HG02840 (cell line): Measurements from ENCODE around the gene ADGRB3.
"Not testable (repeated sequence)": the region's sequence is repeated elsewhere in the genome, so short reads cannot be mapped to it uniquely, and the experiment has no call there.

Experiments used
- ATAC-seq: cut with Tn5 transposase; IDR thresholded peaks from one replicate; pipeline ENCODE4 v1.9.1; 2021; ENCODE audit warnings: mild to moderate bottlenecking, moderate library complexity, moderate number of reproducible peaks; ENCODE audit not compliant: unreplicated experiment, low FRiP score

ADGRB3 gene

GRCh38 chr6:68895929-68896328 is 260.8 kb downstream of the ADGRB3 start:
- ATAC-seq = no peak

- ATAC-seq = no peak
These were observed 266.0 kb downstream of the ADGRB3 start for GRCh38 chr6:68901044-68901443.

DNA sequence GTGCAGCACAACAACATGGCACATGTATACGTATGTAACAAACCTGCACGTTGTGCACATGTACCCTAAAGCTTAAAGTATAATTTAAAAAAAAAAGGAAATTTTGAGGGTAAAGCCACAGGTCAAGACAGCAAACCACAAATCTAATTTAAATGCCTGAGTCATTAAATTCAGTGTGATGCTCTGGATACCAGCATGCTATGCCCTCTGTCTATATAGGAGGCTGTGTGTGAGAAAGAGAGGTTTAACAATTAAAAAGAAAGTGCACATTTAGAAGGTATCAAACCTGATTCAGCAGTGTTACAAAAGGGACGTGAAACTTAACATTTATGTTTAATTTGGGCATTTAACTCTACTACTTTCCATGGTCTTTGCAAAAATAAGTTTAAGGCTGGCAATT is 276.3 kb downstream of the ADGRB3 start:
- ATAC-seq = no peak

GRCh38 chr6:68911811-68912210 is 276.7 kb downstream of the ADGRB3 start:
- no peak for ATAC-seq

DNA sequence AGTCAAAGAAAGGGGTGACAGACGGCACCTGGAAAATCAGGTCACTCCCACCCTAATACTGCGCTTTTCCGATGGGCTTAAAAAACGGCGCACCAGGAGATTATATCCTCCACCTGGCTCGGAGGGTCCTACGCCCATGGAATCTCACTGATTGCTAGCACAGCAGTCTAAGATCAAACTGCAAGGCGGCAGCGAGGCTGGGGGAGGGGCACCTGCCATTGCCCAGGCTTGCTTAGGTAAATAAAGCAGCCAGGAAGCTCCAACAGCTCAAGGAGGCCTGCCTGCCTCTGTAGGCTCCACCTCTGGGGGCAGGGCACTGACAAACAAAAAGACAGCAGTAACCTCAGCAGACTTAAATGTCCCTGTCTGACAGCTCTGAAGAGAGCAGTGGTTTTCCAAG is 277.7 kb downstream of the ADGRB3 start:
- not testable (repeated sequence) for ATAC-seq

DNA sequence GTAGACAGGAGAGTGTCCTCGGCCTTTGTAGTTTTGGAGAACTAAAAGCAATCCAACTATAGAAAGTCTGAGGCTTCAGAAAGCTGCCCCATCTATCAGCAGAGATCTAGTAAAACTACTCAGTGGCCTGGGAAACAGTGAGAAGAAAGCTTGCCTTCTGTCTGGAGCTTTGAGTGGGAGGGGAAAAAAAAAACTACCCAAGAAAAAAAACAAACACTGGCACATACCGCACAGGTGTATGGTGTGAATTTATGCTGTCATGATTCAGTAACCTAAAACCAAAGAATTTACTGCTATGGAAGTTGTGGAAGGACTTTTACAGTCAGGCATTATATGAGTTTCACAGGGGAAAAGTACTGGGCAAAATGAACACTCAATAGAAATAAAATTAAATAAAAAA is 280.5 kb downstream of the ADGRB3 start:
- ATAC-seq = no peak

DNA sequence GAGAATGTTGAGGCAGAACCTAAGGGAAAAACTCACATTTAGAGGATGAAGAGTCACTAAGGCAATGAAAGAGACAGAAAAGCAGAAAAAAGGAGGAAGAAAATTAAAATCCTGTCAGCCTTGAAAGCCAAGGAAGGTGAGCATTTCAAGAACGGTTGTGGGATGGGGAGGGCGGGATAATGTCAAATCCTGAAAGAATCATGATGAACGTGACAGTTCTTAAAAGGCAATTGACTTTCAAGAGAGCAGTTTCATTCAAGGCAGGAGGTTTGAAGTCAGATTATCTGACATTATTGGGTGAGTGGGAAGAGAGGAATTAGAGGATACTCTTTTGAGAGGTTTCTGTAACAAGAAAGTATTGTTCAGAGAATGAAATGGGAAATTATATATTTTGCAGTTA is 284.5 kb downstream of the ADGRB3 start:
- ATAC-seq = no peak

DNA sequence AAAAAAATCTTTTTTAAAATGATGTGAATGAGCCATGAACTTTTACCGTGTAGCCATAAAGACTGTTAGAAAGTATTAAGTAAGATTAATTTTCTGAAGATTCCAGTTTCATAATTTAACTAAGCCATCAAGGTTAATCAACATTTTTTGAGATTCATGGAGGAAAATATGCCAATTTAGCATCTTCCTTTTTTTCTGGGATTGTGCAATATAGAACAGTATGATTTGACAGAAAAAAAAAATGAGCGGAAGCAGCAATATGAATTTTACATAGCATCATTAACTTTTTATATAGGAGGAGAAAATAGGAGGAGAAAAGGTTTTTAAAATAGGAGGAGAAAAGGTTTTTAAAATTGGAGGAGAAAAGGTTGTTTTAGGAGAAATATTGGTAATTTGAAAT is 306.3 kb downstream of the ADGRB3 start:
- no peak for ATAC-seq

GRCh38 chr6:68947721-68948120 is 312.6 kb downstream of the ADGRB3 start:
- ATAC-seq = no peak

- ATAC-seq = no peak
These were observed 316.2 kb downstream of the ADGRB3 start for GRCh38 chr6:68951270-68951669.

DNA sequence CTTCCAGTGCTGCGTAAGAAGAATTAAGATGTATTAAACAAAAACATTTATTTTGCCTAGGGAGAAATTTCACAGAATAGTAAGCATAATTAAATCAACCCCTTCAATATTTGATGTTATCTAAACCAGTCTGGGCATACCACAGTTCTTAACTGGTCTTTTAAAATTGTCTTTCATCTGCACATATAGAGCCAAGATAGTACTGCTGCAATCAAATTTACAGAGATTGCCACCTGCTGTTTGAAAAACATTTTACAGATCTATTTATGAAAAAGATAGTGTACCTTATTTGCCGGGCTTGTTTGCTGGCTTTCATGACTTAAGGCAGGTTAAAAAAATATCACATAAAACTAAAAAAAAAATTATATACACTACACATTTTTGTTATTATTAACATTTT is 323.2 kb downstream of the ADGRB3 start:
- no peak for ATAC-seq

DNA sequence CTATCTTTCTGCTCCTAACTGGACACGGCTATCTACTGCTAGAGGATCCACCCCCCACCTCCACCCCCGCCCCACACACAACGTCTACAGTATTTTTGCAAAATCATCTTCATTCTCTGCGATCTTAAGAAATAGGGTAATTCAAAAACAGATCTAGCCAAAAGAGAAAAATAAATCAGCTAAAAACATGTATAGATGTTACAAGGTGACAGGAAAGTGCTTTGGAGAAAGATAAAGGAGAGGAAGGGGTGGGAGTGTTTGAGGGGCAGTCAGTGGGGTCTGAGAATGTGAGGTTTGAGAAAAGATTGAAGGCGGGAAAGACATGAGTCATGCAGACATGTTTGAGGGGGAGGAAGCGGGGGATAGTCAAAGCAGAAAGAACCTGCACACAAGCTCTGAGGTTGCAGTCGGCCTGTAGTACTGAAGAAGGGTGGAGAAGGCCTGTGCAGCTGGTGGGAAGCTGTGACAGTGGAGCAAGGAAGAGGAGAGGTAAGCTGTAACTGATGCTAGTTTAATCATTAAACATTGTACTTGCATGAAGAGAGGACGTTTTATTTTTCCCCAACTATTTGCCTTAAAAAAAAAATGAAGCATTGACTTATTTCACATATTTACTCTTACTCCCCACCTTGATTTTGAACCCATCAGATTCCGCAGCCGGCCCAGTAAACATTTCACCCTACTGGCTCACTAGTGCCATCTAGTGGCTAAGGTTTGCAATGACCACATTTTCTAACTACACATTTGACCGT is 332.6 kb downstream of the ADGRB3 start:
- peak; percentile 74 for ATAC-seq

DNA sequence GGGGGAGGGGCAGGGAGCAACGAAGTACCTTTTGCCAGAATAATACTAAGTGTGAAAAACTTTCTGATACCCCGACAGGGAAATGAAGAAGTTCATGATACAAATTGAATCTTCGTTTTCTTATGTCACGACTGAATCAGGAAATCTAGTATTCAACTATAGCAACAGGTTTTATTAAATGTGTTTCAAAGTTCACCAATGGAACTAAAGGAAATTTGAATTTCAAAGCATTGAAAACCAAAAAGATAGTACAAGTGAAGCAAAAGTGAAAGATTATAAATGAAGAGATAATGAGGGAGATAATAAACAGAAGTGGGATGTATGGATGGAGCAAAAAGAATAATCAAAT is 333.2 kb downstream of the ADGRB3 start:
- no peak for ATAC-seq

DNA sequence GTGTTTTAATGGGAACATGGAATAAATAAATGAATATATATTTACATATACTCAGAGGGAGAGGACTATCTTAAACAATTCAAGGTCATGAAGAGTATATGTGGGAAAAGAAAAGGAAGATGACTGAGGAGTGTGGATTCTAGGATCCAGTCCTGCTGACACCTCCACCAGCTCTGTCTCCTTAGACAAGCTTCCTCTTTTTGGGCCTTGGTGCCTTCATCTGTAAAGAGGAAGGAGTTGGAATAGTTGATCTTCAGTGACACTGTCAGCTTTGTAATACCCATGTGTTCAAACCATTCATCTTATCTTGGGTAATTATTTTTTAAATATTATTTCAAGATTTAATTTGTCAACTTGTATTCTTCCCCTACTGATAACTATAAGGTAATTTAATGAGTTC is 338.0 kb downstream of the ADGRB3 start:
- ATAC-seq = no peak

- ATAC-seq = no peak
These were observed 340.0 kb downstream of the ADGRB3 start for GRCh38 chr6:68975064-68975463.

DNA sequence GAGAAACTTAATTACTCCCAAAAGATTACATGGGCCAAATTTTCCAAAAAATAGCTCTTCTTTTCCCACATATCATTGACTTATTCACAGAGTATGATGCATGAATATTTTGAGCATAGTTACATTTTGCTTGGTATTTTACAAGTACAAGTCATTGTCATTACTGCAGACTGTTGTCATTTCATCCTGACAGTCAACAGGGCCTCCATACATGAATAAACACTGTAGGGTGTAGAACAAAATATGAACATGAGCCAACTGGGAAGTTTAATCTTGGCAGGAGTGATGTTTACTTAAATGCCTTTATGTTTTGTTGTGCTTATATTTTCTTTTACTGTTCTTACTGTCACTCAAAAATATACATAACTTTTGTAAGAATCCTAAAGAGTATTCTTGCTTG is 340.7 kb downstream of the ADGRB3 start:
- no peak for ATAC-seq

GRCh38 chr6:68976260-68976659 is 341.2 kb downstream of the ADGRB3 start:
- ATAC-seq = no peak

DNA sequence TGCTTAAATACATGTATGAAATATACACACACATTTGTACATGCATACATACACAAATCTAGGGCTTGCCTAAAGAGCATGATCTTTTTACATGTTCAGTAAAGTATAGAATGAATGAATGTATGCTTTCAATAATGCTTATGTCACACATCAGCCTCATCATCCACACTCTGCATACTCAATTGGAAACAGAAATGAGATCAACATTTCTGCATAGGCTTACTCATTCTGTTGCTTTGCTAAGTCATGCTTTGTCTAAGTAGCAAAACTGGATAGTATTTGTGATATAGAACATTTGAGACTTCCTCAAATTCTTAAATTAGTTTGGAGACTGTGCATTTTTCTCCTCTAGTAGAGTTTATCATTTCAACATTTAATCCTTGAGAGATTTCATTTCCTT is 343.3 kb downstream of the ADGRB3 start:
- ATAC-seq = no peak

GRCh38 chr6:68981668-68982067 is 346.6 kb downstream of the ADGRB3 start:
- ATAC-seq = not testable (repeated sequence)

- no peak for ATAC-seq
These were observed 353.6 kb downstream of the ADGRB3 start for GRCh38 chr6:68988698-68989097.

- no peak for ATAC-seq
These were observed 355.2 kb downstream of the ADGRB3 start for GRCh38 chr6:68990317-68990716.

GRCh38 chr6:68993911-68994310 is 358.8 kb downstream of the ADGRB3 start:
- ATAC-seq = no peak

DNA sequence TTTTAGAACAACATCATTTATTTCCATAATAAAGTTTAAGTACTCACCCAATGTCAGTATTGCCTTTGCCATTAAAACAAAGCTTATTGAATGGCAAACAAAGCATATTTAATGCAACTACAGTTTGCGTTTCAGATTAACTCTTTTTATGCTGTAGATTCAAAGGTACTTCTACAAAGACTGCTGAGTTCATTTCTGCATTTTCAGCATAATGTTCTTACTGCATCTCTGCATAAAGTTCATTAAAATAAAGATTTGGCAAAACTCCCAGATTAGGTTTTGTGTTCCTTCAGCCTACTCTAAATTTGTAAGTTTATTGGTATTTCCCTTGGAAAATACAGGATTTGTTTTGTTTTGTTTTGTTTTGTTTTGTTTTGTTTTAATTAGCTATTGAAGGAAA is 359.4 kb downstream of the ADGRB3 start:
- ATAC-seq = no peak
